Neural cell (in vitro differentiated cells): ENCODE measurements around the gene SLC38A11.

ENCODE experiments used
- EP300 ChIP-seq: fragments of 450-650 bp; conservative IDR thresholded peaks from 2 replicates; pipeline ENCODE4 v1.6.1; 2014; ENCODE audit warnings: antibody characterized with exemption, mild to moderate bottlenecking, moderate library complexity; ENCODE audit not compliant: poor library complexity, severe bottlenecking
- EZH2 ChIP-seq: fragments of 200-600, 300-800 bp; shearing (Covaris generic), sonication (generic); IDR thresholded peaks from 2 replicates; pipeline ENCODE4 v1.6.1; 2014; ENCODE audit warnings: antibody characterized with exemption, low read length, borderline replicate concordance, mild to moderate bottlenecking; ENCODE audit not compliant: insufficient read depth, poor library complexity, severe bottlenecking
- MXI1 ChIP-seq: fragments of 450-650 bp; conservative IDR thresholded peaks from 2 replicates; pipeline ENCODE4 v1.6.1; 2014; ENCODE audit warnings: antibody characterized with exemption, mild to moderate bottlenecking; ENCODE audit not compliant: poor library complexity, severe bottlenecking
- POLR2AphosphoS5 ChIP-seq: IDR thresholded peaks from 2 replicates; pipeline ENCODE4 v1.6.1; 2012
- RAD21 ChIP-seq: fragments of 450-650 bp; conservative IDR thresholded peaks from 2 replicates; pipeline ENCODE4 v1.6.1; 2014; ENCODE audit warnings: antibody characterized with exemption, mild to moderate bottlenecking, moderate library complexity
- SMC3 ChIP-seq: fragments of 450-650 bp; conservative IDR thresholded peaks from 2 replicates; pipeline ENCODE4 v1.6.1; 2014; ENCODE audit warnings: antibody characterized with exemption, mild to moderate bottlenecking, moderate library complexity; ENCODE audit not compliant: poor library complexity
- TAF1 ChIP-seq: IDR thresholded peaks from 2 replicates; pipeline ENCODE4 v1.6.1; 2012; ENCODE audit warnings: low read depth
- TF ChIP-seq, protein P1 (sequence below): fragments of 450-650 bp; IDR thresholded peaks from 2 replicates; pipeline ENCODE4 v1.5.1; 2014; ENCODE audit warnings: antibody characterized with exemption, mild to moderate bottlenecking, moderate library complexity; ENCODE audit not compliant: poor library complexity, severe bottlenecking
- TF ChIP-seq, protein P2 (sequence below): IDR thresholded peaks from 2 replicates; pipeline ENCODE4 v1.6.1; 2012; ENCODE audit warnings: borderline replicate concordance

DNA sequence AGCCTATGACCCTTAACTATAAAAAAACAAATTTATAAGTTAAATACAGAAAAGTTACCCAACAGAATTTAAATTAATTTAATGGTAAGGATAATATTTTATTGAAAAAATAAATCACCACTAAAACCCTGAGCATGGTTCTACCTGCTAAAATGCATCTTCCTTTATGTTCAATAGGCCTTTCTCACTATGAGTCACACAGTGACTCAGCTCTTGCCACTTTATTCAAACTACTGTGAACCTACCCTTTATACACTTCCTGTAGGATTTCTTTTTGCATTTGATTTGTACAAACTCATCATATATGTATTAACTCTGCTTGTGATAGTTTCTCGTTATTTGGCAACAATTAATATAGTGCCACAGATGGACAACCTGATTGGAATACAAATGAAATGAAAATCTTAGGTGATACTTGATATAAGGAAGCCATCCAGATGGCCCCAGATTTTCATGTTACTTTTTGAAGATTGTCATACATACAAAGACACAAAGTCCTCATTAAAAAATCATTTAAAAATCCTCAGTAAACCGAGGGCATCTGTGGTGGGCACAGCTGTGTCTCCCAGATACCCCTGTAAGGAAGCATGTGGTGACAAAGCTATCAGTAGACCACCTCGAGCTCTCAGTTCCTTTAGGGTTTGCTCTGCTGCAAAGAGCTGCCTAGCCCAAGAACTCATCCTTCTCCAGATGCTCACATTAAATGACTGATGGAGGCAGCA, 58.5 kb downstream of the SLC38A11 start:
- TF ChIP-seq, protein P1, sequence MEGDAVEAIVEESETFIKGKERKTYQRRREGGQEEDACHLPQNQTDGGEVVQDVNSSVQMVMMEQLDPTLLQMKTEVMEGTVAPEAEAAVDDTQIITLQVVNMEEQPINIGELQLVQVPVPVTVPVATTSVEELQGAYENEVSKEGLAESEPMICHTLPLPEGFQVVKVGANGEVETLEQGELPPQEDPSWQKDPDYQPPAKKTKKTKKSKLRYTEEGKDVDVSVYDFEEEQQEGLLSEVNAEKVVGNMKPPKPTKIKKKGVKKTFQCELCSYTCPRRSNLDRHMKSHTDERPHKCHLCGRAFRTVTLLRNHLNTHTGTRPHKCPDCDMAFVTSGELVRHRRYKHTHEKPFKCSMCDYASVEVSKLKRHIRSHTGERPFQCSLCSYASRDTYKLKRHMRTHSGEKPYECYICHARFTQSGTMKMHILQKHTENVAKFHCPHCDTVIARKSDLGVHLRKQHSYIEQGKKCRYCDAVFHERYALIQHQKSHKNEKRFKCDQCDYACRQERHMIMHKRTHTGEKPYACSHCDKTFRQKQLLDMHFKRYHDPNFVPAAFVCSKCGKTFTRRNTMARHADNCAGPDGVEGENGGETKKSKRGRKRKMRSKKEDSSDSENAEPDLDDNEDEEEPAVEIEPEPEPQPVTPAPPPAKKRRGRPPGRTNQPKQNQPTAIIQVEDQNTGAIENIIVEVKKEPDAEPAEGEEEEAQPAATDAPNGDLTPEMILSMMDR: no peak
- TF ChIP-seq EZH2: no peak
- no peak for TF ChIP-seq MXI1
- TF ChIP-seq POLR2AphosphoS5: no peak
- TF ChIP-seq EP300: no peak
- TF ChIP-seq TAF1: no peak
- no peak for TF ChIP-seq SMC3
- TF ChIP-seq, protein P2, sequence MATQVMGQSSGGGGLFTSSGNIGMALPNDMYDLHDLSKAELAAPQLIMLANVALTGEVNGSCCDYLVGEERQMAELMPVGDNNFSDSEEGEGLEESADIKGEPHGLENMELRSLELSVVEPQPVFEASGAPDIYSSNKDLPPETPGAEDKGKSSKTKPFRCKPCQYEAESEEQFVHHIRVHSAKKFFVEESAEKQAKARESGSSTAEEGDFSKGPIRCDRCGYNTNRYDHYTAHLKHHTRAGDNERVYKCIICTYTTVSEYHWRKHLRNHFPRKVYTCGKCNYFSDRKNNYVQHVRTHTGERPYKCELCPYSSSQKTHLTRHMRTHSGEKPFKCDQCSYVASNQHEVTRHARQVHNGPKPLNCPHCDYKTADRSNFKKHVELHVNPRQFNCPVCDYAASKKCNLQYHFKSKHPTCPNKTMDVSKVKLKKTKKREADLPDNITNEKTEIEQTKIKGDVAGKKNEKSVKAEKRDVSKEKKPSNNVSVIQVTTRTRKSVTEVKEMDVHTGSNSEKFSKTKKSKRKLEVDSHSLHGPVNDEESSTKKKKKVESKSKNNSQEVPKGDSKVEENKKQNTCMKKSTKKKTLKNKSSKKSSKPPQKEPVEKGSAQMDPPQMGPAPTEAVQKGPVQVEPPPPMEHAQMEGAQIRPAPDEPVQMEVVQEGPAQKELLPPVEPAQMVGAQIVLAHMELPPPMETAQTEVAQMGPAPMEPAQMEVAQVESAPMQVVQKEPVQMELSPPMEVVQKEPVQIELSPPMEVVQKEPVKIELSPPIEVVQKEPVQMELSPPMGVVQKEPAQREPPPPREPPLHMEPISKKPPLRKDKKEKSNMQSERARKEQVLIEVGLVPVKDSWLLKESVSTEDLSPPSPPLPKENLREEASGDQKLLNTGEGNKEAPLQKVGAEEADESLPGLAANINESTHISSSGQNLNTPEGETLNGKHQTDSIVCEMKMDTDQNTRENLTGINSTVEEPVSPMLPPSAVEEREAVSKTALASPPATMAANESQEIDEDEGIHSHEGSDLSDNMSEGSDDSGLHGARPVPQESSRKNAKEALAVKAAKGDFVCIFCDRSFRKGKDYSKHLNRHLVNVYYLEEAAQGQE: no peak
- no peak for TF ChIP-seq RAD21
